HG02588 (cell line): ENCODE measurements around the gene BSCL2.
A peak's percentile ranks its signal among the peaks of the same experiment; 100 is the strongest.
"Not testable (repeated sequence)": the region's sequence is repeated elsewhere in the genome, so short reads cannot be mapped to it uniquely, and the experiment has no call there.

Experiments
- ATAC-seq: cut with Tn5 transposase; IDR thresholded peaks from one replicate; pipeline ENCODE4 v1.9.1; 2021; ENCODE audit warnings: mild to moderate bottlenecking, moderate library complexity; ENCODE audit not compliant: unreplicated experiment

BSCL2 gene

DNA sequence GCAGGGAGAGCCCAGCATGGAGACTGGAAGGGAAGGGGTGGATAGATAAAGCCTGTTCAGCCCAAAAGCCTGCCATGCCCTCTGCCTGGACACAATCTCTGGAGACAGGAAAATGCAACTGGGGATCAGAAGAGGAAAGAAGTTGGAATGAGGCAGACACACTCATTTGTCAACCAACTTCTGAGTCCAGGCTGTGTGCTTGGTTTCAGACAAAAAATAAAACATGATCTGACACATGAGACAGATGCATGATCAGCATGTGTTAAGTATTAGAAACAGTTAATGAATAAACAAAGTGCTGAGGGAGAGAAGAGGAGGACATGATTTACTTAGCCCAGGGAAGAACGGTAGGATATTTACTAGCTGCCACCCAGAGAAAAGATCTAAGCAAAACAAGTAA, 18.7 kb downstream of the BSCL2 start:
- no peak for ATAC-seq

DNA sequence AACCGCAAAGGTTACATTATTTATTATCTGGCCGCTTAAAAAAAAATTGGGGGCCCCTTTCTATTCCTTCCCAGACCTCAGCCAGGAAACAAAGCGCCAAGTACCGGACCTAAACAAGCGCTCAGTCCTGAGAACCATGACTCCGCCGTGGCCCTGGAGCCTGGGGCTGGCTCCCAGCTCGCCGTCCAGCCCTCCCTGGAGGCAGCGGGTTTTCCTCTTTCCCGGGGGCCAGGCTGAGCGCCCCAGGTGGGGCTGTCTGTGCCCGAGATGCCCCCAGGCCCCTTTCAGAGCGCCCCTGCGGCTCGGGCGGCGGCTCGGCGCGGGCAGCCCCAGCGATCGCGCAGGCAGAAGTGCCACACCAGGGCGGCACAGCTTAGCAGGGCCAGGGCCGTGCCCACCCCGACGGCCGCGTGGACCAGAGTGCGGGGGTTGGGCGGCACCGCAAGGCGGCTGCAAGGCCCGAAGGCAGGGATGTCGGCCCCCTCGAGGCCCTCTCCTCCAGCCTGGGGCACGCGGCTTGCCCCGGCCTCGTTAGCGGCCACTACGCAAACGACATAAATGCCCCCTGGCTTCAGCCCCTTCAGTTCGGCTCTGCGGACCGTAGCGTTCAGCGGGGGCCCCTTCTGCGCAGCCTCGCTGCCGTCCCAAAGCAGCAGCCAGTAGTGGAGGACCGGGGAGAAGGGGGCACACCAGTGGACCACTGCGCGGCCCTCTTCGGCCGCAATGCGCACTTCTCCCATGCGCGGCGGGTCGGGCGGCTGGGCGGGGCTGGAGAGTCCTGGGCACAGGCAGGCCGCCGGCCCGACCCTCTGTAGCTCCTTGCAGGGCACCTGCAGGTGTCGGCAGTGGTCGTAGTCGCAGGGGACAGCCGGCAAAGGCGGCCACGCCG, 19.5 kb downstream of the BSCL2 start:
- ATAC-seq = no peak

DNA sequence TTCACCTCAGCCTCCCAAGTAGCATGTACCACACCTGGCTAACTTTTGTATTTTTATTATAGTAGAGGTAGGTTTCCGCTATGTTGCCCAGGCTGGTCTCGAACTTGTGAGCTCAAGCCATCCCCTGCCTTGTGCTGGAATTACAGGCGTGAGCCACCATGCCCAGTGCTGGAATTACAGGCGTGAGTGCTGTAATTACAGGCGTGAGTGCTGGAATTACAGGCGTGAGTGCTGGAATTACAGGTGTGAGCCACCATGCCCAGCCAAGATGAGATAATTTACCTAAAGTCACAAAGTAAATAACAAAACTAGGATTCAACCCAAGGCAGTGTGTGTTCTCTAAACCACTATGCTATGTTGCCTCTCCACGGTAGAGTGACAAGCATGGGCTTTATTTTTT, 24.7 kb downstream of the BSCL2 start:
- ATAC-seq = no peak

DNA sequence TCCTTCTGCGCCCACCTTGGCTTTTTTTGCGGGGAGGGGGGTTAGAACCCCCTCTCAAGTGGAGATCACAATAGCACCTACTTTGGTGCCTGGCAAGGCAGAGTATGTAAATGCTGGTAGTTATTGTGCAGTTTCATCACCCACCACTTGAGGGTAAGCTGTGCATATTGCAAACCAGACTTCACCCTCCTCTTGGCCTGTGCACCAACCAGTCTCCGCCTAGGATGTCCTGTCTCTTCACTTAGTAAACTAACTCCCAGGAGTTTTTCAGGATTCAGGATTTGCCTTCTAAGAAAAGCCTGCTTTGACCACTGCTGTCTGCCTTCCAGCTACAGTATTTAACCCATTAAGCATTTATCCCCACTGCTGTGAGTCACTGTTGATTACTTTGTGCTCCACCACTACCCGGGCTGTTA, 26.4 kb downstream of the BSCL2 start:
- no peak for ATAC-seq

DNA sequence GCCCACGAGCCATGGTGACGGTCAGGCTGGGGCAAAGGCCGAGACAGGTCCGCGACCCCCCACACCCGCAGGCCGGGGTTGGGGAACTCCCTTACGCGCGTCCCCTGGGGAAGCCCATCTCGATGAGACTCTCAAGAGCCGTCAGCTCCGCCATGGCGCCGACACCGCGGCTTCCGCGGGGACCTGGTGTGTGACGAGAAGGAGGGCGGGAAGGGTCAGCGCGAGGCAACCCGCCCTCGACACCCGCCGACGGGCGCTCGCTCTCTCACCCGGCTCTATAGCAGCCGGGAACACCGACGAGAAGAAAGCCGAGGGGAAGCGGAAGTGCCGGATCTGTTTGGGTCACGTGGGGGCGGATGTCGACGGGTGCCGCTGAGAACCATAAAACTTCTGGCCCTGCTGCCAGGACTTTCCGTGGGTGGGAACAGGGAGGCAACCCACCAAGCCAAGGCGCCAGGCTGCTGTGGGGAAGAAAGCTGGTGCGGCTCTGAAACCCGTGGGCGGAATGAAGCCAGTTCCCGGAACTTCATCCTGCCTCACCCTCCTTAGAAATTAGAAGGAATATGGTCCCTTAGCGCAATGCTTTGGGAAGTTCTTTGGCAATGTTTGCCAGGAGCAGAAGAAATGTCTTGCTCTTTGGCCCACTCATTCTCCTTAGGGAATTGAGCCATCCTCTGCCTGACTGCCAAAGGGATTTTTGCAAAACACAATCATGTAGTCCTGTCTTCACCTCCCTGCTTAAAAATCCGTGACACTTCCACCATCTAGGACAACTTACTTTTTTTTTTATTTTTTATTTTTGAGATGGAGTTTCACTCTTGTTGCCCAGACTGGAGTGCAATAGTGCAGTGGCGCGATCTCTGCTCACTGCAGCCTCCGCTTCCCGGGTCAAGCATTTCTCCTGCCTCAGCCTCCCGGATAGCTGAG, 28.2 kb downstream of the BSCL2 start, which contains the start of gene UBXN1:
Gene UBXN1 (minus strand): TSS at position 304 of the 927 bp plus-strand sequence. CDS start 150 bp downstream, at position 154.
- peak; percentile 68 for ATAC-seq

DNA sequence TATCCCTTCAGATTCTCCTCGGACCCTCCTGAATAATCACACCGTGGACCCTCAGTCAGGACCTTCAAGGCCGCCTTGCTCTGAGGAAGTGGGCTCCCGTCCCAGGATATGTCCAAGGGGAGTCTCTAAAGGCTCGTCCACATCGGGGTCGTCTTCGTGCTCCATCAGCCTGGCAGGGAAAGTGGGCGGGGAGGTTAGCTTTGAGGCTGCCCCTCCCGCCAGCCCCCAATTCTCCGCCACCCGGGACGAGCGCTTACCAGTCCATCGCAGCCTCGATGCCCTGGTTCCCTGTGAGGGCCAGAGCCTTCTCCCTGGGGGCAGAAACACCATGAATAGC, 28.8 kb downstream of the BSCL2 start:
- no peak for ATAC-seq

DNA sequence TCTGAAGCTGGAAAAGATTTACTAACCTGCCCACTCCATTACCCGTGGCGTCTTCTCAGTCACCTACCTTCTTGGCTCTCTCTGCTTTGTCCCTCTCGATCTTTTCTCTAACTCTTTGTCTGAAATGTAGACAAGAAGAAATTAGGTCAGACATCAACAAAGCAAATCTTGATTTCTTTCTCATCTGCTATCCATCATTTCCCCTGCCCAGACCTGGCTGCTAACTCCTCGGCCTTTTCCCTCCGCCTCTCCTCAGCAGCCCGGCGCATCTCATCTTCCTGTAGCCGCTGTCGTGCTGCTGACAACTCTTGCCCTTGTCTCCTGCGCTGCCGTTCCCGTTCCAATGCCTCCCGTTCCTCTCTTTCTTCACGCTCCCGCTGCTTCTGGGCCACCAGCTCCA, 29.5 kb downstream of the BSCL2 start:
- ATAC-seq = no peak

DNA sequence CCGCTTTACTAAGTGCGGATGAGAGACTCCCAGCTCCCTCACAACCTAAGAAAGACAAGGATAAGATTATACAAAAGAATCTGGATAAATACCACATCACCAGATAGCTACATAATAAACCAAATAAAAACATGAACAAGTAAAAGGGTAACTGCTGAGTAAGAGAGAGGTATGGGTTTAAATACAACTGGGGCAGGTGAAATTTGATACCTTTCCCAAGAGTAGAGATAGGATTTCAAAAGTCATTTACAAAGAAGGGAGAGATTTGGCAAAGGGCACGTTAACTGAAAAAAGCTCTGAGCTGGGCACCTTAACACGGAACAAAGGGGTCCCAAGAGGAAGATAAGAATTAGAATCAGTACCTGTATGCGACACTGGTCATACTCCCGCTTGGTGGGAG, 30.1 kb downstream of the BSCL2 start:
- no peak for ATAC-seq

DNA sequence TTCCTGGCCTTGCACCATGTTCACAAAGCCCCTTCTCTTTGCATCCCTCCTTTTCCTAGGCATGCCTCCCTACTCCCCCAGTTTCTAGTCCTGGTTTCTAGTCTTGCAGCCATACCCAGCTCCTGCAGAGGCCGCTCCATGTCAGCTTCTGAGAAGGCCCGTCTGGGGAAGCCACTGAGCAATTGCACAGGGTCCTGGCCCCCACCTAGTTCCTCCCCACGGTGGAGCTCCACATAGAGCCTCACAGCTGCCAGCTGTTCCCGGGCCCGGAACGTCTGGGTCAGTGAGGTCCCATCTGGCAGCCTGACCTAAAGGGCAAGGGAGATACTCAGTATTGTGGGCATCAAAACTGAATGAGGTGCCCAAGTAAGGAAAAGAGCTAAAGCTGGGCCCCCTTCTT, 30.5 kb downstream of the BSCL2 start:
- ATAC-seq = no peak

DNA sequence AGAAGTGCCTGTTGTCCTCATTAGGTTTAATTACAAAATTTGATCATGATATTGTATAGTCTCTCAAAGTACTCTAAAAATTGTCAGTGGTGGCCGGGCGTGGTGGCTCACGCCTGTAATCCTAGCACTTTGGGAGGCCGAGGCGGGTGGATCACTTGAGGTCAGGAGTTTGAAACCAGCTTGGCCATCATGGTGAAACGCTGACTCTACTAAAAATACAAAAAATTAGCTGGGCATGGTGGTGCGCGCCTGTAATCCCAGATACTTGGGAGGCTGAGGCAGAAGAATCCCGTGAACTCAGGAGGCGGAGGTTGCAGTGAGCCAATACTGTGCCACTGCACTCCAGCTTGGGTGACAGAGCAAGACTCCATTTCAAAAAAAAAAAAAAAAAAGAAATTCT, 31.8 kb downstream of the BSCL2 start:
- not testable (repeated sequence) for ATAC-seq

DNA sequence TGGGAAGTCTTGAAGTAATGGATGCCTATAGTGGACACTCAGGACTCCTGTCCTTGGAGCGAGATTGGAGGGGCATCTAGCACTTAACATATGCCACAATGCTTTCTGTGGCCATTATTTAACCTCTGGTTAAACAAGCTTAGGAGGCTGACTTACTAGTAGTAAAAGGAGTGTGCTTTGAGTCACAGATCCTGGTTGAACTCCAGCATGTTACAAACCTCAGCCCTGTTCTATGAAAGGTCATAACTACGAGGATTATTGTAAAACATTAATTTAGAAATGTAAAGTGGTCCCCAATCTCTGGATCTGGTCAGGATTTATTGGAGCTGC, 34.1 kb downstream of the BSCL2 start:
- no peak for ATAC-seq

DNA sequence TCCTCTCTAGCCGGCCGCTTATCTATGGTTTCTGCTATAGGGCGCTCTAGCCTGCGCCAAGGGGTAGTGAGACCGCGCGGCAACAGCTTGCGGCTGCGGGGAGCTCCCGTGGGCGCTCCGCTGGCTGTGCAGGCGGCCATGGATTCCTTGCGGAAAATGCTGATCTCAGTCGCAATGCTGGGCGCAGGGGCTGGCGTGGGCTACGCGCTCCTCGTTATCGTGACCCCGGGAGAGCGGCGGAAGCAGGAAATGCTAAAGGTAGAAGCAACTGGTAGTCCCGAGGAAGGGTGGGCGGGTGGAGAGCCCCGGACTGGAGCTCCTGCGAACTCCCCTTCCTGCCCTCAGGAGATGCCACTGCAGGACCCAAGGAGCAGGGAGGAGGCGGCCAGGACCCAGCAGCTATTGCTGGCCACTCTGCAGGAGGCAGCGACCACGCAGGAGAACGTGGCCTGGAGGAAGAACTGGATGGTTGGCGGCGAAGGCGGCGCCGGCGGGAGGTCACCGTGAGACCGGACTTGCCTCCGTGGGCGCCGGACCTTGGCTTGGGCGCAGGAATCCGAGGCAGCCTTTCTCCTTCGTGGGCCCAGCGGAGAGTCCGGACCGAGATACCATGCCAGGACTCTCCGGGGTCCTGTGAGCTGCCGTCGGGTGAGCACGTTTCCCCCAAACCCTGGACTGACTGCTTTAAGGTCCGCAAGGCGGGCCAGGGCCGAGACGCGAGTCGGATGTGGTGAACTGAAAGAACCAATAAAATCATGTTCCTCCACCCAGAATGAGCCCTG, 35.4 kb downstream of the BSCL2 start, which contains the start of the genes LBHD1 and UQCC3:
Gene LBHD1 (minus strand): TSS at position 660 of the 782 bp plus-strand sequence. CDS start 2,236 bp downstream, outside the sequence.
Gene UQCC3 (plus strand): TSS at position 66 of the 782 bp plus-strand sequence. CDS start 73 bp downstream, at position 139.
- peak; percentile 47 for ATAC-seq

DNA sequence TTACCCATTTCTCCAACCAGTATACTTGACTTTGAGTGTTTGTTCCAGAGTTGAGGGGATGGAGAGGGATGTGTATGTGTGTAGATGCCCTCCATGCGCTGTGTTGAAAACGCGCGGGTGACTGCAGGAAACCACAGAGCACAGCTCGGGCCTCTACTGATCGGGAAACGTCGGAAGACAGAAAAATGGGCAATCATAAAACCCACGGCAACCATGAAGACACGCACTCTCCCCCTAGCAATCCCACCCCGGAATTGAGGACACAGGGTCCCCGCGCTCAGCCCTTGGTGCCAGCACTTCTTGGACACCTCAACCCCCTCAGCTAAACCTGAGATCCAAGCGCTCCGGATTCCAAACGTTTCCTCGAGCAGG, 36.0 kb downstream of the BSCL2 start:
- ATAC-seq = peak; percentile 20

DNA sequence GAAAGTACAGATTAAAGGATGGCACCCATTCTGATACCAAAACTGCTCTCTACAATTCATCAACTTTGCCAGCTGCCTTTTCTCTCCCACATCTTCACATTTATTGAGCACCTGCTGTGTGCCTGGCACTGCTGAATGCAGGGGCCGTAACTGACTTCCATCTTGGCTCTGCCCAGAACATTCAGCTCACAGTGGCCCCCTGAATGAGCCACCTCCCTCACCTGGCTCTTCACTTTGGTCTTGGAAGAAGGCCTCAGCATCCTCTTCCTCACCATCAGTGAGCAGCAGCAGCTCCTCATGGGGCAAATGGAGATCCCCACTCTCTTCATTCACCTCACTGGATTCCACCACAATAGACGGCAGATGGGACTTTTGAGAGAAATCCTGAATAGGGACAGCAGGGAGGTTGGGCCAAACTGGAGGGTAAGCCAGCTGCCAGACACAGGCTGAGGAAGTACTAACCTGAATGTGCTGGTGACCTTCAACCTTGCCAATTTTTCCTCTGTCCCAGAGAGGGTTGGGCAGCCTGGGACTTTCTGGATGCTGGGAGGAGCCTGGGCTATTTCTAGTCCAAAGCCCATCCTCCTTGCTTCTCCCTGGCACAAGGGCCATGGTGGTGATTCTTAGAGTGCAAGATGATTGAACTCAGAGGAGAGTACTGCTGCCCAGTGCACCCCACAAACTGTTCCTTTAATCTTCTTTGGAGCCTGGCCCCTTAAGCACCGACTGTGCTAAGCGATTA, 37.6 kb downstream of the BSCL2 start:
- no peak for ATAC-seq

DNA sequence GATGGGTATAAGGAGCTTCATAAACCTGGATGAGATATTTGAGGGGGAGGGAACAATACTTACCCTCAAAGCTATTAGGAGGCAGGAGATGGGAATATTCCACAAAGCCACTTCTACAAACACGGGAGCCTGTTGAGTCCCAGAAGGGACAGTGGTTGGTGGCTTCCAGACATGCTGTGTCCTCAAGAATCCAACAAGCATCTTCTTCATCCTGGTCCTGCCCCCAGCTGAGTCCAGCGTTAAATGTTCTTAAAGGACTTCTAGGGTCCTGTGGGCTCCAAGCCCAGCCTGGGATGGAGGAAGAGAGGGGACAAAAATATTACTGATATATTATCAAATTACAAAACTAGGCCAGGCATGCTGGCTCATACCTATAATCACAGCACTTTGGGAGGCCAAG, 39.8 kb downstream of the BSCL2 start:
- no peak for ATAC-seq

DNA sequence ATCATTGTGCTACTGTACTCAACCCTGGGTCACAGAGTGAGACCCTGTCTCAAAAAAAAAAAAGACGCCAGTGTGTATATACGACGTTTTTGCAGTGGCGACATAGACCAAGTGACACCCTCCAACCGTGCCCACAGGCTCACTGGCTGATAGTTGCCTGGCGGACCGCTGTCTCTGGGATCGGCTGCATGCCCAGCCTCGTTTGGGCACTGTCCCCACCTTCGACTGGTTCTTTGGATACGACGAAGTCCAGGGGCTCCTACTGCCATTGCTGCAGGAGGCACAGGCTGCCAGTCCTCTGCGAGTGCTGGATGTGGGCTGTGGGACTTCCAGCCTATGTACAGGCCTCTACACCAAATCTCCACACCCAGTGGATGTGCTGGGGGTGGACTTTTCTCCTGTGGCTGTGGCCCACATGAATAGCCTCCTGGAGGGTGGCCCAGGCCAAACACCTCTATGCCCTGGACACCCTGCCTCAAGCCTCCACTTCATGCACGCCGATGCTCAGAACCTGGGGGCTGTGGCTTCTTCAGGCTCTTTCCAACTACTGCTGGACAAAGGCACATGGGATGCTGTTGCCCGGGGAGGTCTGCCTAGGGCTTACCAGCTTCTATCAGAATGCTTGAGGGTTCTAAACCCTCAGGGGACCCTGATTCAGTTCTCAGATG, 40.8 kb downstream of the BSCL2 start:
- ATAC-seq = no peak

DNA sequence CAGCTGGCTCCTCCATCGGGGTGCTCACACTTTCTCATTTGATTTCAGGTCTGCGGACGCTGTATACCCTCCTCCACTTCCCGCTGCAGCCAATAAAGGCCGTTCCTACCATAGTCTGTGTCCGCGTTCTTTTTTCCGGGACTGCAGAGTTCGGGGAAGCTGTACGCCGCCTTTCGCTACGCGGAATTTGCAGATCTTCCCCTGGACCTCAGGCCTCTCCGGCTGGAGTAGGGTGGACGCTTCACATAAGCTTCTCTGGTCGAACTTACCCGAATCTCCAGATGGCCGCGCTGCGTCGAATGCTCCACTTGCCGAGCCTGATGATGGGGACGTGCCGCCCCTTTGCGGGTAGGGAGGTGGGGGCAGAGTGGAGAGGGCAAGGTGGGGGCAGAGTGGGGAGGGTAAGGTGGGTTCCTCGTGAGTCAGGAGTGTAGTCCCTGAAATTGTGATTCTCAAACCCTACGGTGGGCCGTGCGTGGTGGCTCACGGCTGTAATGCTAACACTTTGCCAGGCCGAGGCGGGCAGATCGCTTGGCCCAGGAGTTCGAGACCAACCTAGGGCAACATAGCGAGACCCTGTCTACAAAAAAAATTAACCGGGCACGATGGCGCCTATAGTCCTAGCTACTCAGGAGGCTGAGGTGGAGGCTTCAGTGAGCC, 41.5 kb downstream of the BSCL2 start:
- peak; percentile 18 for ATAC-seq

DNA sequence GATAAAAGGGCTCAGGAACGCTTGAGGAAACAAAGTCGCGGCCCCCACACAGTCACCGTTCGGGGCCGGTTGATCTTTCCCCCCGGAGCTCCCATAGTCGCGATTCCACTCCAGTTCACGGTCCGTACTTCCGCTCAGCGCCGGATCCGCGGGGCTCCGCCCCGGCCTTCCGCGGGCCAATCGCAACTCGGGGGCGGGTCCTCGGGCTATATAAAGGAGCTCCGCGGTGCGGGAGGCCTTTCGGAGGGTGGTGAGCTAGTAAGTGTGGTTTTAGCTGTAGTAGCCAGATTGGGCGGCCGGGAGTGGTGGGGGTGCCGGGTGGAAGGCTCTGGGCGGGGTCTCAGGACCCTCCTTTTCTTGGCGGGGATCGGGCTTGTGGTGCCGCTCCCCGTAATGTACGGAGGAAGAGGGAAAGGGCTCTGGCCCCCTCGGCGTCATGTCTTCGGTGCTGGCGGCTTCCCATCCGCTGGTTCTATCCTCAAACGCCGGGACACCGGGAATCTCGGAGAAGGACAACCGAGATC, 42.1 kb downstream of the BSCL2 start, which contains the start of the genes C11orf98 and CSKMT:
Gene C11orf98 (minus strand): TSS at position 136 of the 524 bp plus-strand sequence. CDS start 41 bp downstream, at position 95.
Gene CSKMT (plus strand): TSS at position 238 of the 524 bp plus-strand sequence. CDS start 568 bp downstream, outside the sequence.
- peak; percentile 80 for ATAC-seq
